ENCODE measurements around the gene LMX1A.

Gene LMX1A

DNA sequence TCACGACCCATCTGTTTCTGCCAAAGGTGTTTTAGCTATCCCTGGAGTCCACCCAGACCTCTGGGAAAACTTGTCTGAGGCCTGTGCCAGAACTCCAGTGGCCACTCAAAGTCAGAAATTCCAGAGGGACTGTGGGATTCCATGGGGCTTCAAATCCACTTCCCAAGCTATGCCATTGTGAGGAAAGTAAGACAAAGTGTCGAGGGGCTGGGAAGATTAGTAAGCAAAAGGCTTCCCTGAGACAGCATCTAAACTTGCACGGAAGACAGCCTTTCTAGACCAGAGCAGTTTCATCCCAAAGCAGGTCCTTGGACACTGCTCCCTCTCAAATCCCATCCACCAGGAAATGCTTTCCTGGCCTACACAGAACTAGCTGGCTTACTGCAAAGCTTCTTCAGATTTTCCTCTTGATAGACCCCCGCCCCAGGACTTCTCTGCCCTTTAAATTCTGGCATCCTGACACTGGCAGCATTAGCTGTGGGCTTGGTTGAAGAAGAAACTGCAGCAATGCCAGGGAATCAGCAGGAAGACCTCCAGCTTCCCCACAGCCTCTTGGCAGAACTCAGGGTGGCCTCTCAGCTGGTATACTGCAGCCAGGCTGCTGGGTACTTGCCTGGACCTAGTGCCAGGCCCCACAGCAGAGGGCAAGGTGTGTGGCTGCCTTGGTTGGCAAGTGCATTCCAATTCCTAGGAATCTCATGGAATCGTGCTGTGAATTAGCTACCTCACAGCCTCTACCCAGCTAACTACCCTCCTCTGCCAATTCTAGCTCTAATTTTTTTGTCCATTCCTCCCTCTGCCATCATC, 27.3 kb upstream of the LMX1A start:
- DNase-seq (ENCODE audit: low read depth): no peak
- no peak overlapping the region for H3K4me3 ChIP-seq (ENCODE audit: low read depth, low read length)
- TF ChIP-seq, protein P1, sequence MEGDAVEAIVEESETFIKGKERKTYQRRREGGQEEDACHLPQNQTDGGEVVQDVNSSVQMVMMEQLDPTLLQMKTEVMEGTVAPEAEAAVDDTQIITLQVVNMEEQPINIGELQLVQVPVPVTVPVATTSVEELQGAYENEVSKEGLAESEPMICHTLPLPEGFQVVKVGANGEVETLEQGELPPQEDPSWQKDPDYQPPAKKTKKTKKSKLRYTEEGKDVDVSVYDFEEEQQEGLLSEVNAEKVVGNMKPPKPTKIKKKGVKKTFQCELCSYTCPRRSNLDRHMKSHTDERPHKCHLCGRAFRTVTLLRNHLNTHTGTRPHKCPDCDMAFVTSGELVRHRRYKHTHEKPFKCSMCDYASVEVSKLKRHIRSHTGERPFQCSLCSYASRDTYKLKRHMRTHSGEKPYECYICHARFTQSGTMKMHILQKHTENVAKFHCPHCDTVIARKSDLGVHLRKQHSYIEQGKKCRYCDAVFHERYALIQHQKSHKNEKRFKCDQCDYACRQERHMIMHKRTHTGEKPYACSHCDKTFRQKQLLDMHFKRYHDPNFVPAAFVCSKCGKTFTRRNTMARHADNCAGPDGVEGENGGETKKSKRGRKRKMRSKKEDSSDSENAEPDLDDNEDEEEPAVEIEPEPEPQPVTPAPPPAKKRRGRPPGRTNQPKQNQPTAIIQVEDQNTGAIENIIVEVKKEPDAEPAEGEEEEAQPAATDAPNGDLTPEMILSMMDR (IDR thresholded peaks at IDR 0.05; ENCODE audit: low read depth, low read length): no peak
- TF ChIP-seq POLR2A (IDR thresholded peaks at IDR 0.05; ENCODE audit: extremely low read depth, insufficient read length): no peak
- no peak for TF ChIP-seq MYC (IDR thresholded peaks at IDR 0.05; ENCODE audit: low read depth, low read length)
- TF ChIP-seq, protein P2, sequence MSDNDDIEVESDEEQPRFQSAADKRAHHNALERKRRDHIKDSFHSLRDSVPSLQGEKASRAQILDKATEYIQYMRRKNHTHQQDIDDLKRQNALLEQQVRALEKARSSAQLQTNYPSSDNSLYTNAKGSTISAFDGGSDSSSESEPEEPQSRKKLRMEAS (IDR thresholded peaks at IDR 0.05; ENCODE audit: low read depth, low read length): no peak

DNA sequence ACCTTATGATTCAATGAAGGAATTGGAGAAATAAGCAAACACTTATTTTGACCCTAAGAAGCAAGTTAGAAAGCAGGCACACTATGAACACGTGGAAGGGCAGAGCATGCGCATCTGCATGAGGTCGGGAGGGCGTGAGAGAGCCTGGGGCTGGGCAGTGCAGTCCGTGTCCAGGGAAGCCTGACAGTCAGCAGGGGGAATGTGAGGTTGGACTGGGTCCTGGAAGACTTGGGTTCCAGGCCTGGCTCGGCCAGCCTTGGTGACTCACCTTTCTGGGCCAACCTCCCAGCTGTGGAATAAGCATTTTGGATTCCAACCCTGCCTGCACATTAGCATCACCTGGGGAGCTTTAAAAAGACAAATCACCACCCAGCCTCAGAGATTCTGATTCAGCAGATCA, 26.6 kb upstream of the LMX1A start:
- DNase-seq (ENCODE audit: low read depth): no peak
- TF ChIP-seq POLR2A (IDR thresholded peaks at IDR 0.05; ENCODE audit: extremely low read depth, insufficient read length): no peak
- TF ChIP-seq, protein P1 (IDR thresholded peaks at IDR 0.05; ENCODE audit: low read depth, low read length): no peak
- TF ChIP-seq, protein P2 (IDR thresholded peaks at IDR 0.05; ENCODE audit: low read depth, low read length): no peak
- no peak for TF ChIP-seq MYC (IDR thresholded peaks at IDR 0.05; ENCODE audit: low read depth, low read length)

DNA sequence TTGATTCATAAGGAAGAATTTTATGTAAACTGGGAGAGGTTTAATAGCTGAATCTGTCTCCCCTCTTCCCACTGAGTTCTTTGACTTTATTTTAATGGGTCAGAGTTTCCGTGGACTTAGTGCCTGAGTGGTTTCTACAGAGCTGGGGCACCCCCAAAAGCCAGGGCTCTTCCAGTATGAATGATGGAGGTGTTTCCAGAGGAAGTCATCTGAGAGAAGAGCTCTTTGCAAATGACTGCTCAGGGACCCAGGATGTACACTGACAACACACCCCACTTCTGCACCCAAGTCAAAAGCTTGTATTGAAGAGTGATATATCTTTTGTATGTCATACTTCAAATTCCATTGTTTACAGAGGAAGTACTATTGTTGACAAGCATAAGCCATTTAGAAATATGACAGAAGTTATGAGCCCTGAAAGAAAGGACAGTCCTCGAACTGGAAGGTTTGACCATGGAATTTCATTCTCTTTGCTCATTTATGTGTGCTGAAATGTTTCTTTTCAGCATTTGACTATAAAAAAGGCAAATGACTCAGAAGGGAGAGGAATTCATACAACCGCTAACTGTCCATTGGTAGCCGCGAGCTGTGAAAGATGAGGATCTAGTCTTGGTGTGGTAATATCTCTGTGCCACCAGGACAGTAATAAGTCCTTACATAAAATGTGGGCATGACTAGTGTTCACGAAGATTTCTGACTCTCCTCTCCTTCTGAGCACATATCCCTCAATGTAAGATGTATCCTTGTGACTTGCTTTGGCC, 25.4 kb upstream of the LMX1A start:
- TF ChIP-seq, protein P2 (IDR thresholded peaks at IDR 0.05; ENCODE audit: low read depth, low read length): no peak
- TF ChIP-seq, protein P1 (IDR thresholded peaks at IDR 0.05; ENCODE audit: low read depth, low read length): no peak
- no peak for TF ChIP-seq MYC (IDR thresholded peaks at IDR 0.05; ENCODE audit: low read depth, low read length)
- DNase-seq (ENCODE audit: low read depth): peak; percentile 6
- no peak overlapping the region for H3K4me3 ChIP-seq (ENCODE audit: low read depth, low read length)

More for the DNA sequence above, 26.6 kb upstream of the LMX1A start:
- H3K4me3 ChIP-seq (ENCODE audit: low read depth, low read length): no peak overlapping the region

DNA sequence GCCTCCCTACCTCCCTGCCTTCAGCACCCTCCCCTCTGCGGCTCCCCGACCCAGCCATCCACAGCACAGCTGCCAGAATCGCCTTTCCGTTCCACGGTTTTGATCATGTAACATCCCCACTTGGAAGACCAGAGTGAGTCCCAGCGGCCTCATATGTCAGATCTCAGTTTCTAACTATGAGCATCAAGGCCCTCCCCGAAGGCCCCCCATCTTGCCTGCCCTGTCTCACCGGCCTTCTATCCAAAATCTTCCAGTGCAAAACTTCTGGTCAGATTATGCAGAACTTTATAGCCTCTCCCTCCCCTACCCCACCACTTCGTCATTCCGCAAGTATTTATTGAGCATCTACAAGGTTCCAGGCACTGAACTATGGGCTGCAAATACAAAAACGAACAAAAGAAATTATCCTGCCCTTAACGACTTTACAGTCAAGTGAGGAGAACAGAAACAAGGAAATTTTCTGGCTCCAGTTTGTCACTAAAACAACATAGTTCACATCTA, 20.3 kb upstream of the LMX1A start:
- no peak for DNase-seq (ENCODE audit: low read depth)
- TF ChIP-seq MYC (IDR thresholded peaks at IDR 0.05; ENCODE audit: low read depth, low read length) (no peak), POLR2A (IDR thresholded peaks at IDR 0.05; ENCODE audit: extremely low read depth, insufficient read length) (no peak)
- TF ChIP-seq, protein P1 (IDR thresholded peaks at IDR 0.05; ENCODE audit: low read depth, low read length): no peak
- TF ChIP-seq, protein P2 (IDR thresholded peaks at IDR 0.05; ENCODE audit: low read depth, low read length): no peak
- H3K4me3 ChIP-seq (ENCODE audit: low read depth, low read length): no peak overlapping the region

DNA sequence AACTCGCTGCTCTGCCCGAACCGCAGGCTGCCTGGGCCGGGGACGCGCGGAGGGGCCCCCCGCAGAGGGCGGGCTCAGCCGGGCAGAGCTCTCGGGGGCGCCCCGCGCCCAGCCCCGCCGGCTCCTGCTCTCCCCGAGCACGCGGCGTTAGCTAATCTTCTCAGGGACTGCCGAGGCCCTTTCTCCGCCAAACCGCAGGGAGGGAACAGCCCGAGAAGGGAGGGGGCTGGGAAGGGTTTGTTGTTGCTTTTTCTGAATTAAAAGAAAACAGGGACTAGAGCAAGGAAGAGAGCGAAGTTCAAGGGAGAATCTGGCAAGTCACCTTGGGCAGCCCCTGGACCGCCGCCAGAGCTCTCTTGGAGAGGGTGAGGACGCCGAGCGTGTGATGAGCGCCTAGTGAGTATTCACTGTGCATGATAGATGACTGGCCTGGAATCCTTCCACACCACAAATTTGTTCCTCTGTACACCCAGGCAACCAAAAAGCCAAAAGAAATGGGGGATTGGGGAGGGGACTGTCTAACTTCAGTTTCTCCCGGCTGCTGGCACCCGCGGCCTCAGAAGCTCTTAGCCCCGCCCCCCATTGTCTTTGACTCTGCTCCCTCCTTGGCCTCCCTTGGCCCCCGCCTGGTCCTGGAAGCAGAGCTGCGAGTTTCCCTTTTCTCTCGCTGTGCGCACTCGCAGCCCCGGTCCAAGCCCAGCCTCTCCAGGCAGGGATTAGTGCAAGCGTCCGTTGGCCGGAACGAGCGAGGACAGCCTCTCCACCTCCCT, 19.7 kb upstream of the LMX1A start:
- TF ChIP-seq MYC (IDR thresholded peaks at IDR 0.05; ENCODE audit: low read depth, low read length) (no peak), POLR2A (IDR thresholded peaks at IDR 0.05; ENCODE audit: extremely low read depth, insufficient read length) (no peak)
- TF ChIP-seq, protein P2 (IDR thresholded peaks at IDR 0.05; ENCODE audit: low read depth, low read length): no peak
- TF ChIP-seq, protein P1 (IDR thresholded peaks at IDR 0.05; ENCODE audit: low read depth, low read length): no peak
- no peak overlapping the region for H3K4me3 ChIP-seq (ENCODE audit: low read depth, low read length)
- DNase-seq (ENCODE audit: low read depth): peak; percentile 40

Data from NB4 (cell line).